GM21390 (cell line): ENCODE measurements around the gene UBE2A.

Source experiments
- ATAC-seq: cut with Tn5 transposase; IDR thresholded peaks from one replicate; pipeline ENCODE4 v1.9.1; 2021; ENCODE audit not compliant: unreplicated experiment

Gene UBE2A

DNA sequence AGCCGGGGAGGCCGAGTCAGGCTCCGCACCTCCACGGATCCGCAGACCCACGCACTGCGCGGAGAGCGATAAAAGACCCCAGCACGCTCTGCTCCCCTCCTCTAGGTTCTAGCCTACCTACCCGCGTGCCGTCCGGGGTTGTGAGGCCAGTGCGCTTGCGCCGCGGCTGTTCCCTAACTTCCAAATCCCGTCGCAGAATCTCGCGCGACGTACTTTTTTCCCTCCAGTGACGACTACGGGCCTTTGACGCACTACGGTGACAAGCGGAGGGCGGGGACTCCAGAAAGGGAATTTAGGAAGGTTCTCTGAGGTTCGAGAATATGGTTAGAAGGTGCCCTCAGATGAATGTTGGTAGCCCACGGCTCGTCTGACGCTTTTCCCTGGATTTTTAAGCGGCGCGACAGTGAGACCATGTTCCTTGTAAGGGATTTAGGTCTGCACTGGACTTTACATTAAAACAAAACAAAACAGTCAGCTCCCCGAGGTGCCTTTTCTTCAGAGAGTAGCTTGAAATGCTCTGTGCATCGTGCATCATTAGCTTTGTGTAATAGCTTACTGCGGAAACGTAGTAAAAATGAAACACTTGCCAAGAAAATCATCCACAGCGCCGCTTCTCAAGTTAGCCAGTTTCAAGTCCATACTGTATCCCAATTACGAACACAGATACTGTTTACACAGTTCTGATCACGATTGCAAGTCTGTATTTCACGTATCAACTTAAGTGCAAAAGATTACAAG is 32.1 kb downstream of the UBE2A start, which contains the start of gene NKRF:
Gene NKRF, minus strand, starts transcription at position 145 of the 738 bp plus-strand sequence.
- ATAC-seq: peak; percentile 82

DNA sequence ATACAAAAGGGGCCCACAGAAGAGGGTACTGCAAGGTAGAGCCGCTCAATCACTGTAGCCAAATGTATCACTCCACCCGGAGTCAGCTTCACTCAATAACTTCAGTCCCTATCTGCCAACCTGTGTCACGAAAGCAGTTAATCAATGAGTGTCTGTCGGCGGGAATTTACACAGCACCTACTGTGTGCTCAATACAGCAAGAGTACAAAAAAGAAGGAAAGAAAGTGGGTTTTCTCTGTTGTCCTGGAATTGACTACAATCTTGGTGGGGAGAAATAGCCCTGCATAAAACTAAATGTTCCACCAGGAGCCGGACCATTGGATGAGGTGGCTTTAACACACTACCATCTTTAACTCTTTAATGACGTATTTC is 32.6 kb downstream of the UBE2A start:
- ATAC-seq: no peak

DNA sequence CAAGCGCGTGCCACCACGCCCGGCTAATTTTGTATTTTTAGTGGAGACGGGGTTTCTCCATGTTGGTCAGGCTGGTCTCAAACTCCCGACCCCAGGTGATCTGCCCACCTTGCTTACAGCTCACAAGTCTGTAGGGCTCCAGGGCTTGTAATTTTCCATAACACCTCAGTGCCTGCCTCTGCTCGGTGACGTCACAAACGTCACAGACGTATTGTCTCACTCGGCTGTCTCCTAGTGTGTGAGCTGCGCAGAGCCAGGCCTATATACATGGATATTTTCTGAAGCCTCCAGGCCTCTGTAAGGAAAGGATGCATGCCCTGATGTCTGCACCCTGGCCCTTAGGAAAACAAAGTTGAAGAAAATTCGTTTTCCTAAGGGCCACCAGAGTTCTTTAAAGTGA is 40.4 kb downstream of the UBE2A start:
- ATAC-seq: no peak

DNA sequence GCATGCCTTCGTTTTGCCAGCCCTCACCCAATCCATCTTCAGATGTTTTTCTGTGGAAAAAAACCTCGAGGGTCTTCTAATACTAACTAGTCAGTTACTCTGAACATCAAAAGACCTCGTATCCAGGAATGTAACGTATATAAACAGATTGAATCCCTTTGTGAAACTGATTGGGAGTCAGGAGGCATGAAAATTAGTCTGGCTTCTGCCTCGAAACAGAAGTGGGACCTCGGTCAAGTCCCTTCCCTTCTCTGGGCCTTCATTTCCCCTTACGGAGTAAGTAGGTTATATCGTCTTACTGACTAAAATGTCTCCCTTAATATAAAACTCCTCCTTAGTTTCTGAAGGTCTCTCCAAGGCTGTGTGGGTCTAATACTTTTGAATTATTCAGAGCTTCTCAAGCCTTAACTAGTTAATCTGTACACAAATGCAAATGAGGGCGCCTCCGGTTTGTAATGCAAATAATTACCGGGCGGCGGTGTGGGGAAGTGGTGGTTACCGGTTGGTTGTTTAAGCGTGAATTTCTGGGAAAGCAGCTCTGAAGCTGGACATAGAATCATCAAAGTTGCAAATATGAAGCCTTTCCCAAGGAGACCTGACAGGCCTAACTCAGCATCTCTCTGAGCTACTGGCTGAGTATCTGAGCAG is 43.3 kb downstream of the UBE2A start:
- ATAC-seq: peak; percentile 47

DNA sequence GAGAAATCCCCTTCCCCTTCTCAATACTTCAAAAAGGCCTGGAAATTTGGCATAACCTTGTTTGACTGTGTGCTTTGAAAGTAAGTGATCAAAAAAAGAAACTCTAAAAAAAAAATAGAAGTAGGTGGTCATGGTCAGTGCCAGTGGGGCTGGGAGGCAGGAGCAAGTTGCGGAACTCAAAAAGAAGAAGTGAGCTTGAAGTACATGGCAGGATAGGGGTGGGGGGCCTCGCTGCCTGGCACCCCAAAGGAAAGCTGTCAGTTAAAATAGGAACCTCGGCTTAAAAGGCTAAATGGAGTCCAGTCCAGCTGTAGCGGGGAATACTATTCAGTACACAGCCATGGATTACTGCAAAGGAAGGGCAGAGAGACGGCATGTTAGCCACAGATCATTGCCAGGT is 44.1 kb downstream of the UBE2A start:
- no peak for ATAC-seq

DNA sequence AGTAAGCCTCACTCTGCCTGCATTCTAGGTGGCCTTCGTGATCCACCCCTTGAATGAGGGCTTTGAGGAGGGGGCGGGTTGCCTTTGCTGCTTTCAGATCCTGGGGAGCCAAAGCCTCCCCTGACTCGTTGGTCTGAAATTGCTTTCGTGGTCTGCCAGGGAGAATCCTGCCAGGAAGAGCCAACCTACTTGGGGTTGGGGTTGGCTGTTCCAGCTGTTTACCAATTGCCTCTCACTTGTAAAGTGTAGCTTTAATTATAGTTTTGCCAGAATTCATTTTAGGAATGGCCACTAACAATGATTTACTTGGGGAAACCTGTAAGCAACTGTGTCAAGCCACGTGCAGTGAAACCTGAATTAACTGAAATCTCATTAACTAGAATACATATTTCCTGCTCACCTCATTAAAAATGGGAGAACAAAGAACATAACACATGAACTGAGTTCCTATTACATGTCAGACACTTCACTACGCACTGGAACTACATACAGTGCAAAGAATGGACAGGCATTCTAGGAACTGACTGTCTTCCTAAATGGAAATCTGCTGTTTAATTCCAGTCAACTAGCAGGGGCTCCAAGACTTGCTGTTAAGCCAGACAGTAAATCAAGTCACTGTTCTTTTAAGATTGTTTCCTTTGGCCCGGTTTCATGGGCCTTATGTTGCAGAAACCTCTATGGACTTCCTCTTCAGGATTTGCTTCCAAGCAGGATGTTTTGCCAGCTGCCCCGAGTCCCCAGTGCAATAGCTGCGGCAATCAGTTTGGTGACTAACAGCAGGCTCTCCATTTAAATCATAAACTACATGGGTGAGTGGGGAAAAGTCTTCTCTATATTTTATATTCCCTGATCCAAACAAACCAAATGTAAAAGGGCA is 48.2 kb downstream of the UBE2A start:
- no peak for ATAC-seq

DNA sequence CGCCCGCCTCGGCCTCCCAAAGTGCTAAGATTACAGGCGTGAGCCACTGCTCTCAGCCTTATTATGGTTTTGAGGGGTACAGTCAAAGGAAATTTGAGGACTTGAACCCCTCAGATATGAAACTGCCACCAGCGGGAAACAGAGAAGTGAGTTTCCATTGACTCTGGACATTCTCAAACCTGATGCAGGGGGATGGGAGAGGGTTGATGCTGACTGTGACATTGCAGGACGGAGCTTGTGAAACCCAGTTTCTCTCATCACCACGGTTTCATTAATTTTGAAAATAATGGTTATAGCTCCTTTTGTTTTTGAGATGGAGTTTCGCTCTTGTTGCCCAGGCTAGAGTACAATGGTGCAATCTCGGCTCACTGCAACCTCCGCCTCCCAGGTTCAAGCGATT is 50.1 kb downstream of the UBE2A start:
- no peak for ATAC-seq

DNA sequence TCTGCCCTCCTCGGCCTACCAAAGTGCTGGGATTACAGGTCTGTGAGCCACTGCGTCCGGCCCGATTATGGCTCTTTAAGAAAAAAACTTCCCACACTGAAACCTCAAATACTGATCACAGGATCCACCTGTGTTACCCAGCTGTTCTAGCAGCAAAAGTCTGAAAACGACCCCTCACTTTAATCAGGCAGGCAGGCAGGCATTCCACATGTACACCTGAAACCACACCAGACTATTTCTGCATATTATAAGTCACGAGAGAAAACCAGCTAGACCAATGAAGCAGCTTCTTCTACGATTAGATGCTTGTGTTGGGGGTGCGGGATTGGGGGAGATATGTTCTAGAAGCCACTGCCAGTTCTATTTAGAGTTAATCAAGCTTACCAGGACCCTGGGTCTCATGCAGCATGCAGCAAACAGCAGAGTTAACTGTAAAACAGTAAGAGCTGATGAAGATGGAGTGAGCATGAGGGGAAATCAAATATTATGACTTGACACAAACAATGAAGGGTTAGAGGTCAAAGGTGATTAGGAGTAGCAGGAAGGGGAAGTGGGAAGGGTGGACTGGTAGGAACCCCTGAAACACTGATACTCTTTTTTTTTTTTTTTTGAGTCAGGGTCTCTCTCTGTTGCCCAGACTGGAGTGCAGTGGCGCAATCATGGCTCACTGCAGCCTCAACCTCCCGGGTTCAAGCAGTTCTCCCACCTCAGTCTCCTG is 50.7 kb downstream of the UBE2A start:
- no peak for ATAC-seq

DNA sequence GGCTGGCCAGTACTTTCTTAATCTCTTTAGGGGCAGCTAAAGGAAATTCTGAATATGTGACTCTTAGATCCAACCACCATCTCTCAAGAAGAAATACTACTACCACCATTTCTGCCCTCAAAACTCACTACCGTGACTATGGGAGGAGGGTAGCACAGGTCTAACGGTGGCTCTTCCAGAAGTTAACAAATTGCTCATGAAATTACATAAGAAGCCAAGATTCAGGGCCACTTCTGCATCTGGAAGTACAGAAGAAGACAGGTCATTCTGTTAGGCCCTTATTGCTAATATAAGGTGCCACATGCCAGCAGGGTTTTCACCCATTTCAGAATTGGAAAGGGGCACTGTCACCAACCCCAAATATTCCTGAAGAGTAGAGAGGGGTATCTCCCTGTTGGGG is 51.5 kb downstream of the UBE2A start:
- ATAC-seq: no peak
